Uterus (tissue), 4 donors: ENCODE measurements around the gene TMEM250. TPM values are rescaled to one million over a fixed set of nuclear protein-coding genes. Genes with fewer than 3 reads are reported as not detected.

Experiments
- DNase-seq, 2 donors: peaks; one replicate each; pipeline ENCODE4 v3.0.0-alpha.2; 2019 to 2020
- H3K27ac ChIP-seq, 2 donors: fragments of 200-600 bp; sonication (generic); 1 replicate in 1 of 2; 2 replicates in 1 of 2; pipeline ENCODE4 v1.5.1; 2016 to 2018
- H3K27me3 ChIP-seq, 2 donors: fragments of 200-600 bp; sonication (generic); one replicate each; pipeline ENCODE4 v1.5.1; 2018 to 2019; ENCODE audit warnings: control low read depth in 1 of 2
- H3K36me3 ChIP-seq, 2 donors: fragments of 200-600 bp; sonication (generic); one replicate each; pipeline ENCODE4 v1.5.1; 2019; ENCODE audit warnings: control low read depth in 1 of 2
- H3K4me1 ChIP-seq, 2 donors: fragments of 200-600 bp; sonication (generic); one replicate each; pipeline ENCODE4 v1.5.1; 2018 to 2019; ENCODE audit warnings: control low read depth in 1 of 2
- H3K4me3 ChIP-seq, 2 donors: fragments of 200-600 bp; sonication (generic); 1 replicate in 1 of 2; 2 replicates in 1 of 2; pipeline ENCODE4 v1.5.1; 2018 to 2019; ENCODE audit warnings: mild to moderate bottlenecking in 1 of 2
- H3K9me3 ChIP-seq, 2 donors: fragments of 200-600 bp; sonication (generic); one replicate each; pipeline ENCODE4 v1.5.1; 2019; ENCODE audit warnings: control low read depth in 1 of 2
- CTCF ChIP-seq, 4 experiments: fragments of 200-600 bp in 2 of 4; fragments of 450-650 bp in 2 of 4; sonication (generic) in 2 of 4; IDR thresholded peaks; one replicate each; pipeline ENCODE4 v1.5.1; 2016 to 2019; ENCODE audit warnings: antibody characterized with exemption in 4 of 4, mild to moderate bottlenecking in 2 of 4, moderate library complexity in 1 of 4
- POLR2A ChIP-seq, 2 donors: fragments of 450-650 bp; IDR thresholded peaks; one replicate each; pipeline ENCODE4 v1.6.1; 2016; ENCODE audit warnings: antibody characterized with exemption in 2 of 2, mild to moderate bottlenecking in 1 of 2, moderate library complexity in 1 of 2
- intact Hi-C: fragments of 100-400 bp; cut with DNase I; formaldehyde crosslinking; loops from one replicate; pipeline ENCODE4 v1.15.1; 2023; ENCODE audit warnings: low total_unique reads
- total RNA-seq, 4 donors: library from RNA; depleted of rRNA in 3 of 4; stranded (reverse); fragments of >200 nt in 3 of 4; gene quantifications; one replicate each; pipeline versions ENCODE4 v1.1.0 to v1.2.4, GENCODE V29; 2014 to 2023
- donor health status: DM: yes; HTN: yes; CAD: no.

TMEM250 gene
- total RNA-seq, 4 donors from 2014 or later = 14.7 to 42.0 (median 28.0) TPM

GRCh38 chr9:136116360-136117098 is 2.1 kb downstream of the TMEM250 start:
- no peak overlapping the region for H3K4me3 ChIP-seq
- no peak for DNase-seq
- no peaks in the 10 kb centered on the region for H3K36me3 ChIP-seq
- H3K4me1 ChIP-seq = peaks cover 0 to 11% of the 10 kb centered on the region in 2 donors
- no peaks in the 10 kb centered on the region for H3K9me3 ChIP-seq
- intact Hi-C loops = no loop called here
- no peak overlapping the region for H3K27ac ChIP-seq
- H3K27me3 ChIP-seq = no peaks in the 10 kb centered on the region
- TF ChIP-seq CTCF (IDR thresholded peaks at IDR 0.05) (no peak), POLR2A (IDR thresholded peaks at IDR 0.05) (no peak)

- no peaks in the 10 kb centered on the region for H3K36me3 ChIP-seq
- intact Hi-C loops = no loop called here
- no peak overlapping the region for H3K4me3 ChIP-seq
- no peaks in the 10 kb centered on the region for H3K27me3 ChIP-seq
- TF ChIP-seq POLR2A (IDR thresholded peaks at IDR 0.05) (no peak), CTCF (IDR thresholded peaks at IDR 0.05) (no peak)
- peaks cover 0 to 11% of the 10 kb centered on the region in 2 donors for H3K4me1 ChIP-seq
- H3K9me3 ChIP-seq = no peaks in the 10 kb centered on the region
- no peak for DNase-seq
- no peak overlapping the region for H3K27ac ChIP-seq
Observed at GRCh38 chr9:136115641-136116359, 2.9 kb downstream of the TMEM250 start.

- TF ChIP-seq CTCF (IDR thresholded peaks at IDR 0.05) (no peak), POLR2A (IDR thresholded peaks at IDR 0.05) (no peak)
- intact Hi-C loops = no loop called here
- Histone ChIP-seq H3K9me3 (no peaks in the 10 kb centered on the region), H3K4me1 (peaks cover 0 to 16% of the 10 kb centered on the region in 2 donors), H3K27ac (no peak overlapping the region), H3K27me3 (no peaks in the 10 kb centered on the region), H3K36me3 (no peaks in the 10 kb centered on the region), H3K4me3 (no peak overlapping the region)
- no peak for DNase-seq
Observed at GRCh38 chr9:136115206-136115605, 3.5 kb downstream of the TMEM250 start.

GRCh38 chr9:136114610-136115009 is 4.1 kb downstream of the TMEM250 start:
- no peaks in the 10 kb centered on the region for H3K27me3 ChIP-seq
- TF ChIP-seq CTCF (IDR thresholded peaks at IDR 0.05) (no peak), POLR2A (IDR thresholded peaks at IDR 0.05) (no peak)
- H3K36me3 ChIP-seq = no peaks in the 10 kb centered on the region
- H3K4me3 ChIP-seq = no peak overlapping the region
- no peak for DNase-seq
- H3K27ac ChIP-seq = no peak overlapping the region
- no peaks in the 10 kb centered on the region for H3K9me3 ChIP-seq
- peaks cover 0 to 19% of the 10 kb centered on the region in 2 donors for H3K4me1 ChIP-seq
- intact Hi-C loops = no loop called here

- DNase-seq = no peak
- H3K4me1 ChIP-seq = peaks cover 0 to 19% of the 10 kb centered on the region in 2 donors
- intact Hi-C loops = no loop called here
- no peaks in the 10 kb centered on the region for H3K9me3 ChIP-seq
- no peak overlapping the region for H3K27ac ChIP-seq
- no peaks in the 10 kb centered on the region for H3K27me3 ChIP-seq
- no peaks in the 10 kb centered on the region for H3K36me3 ChIP-seq
- H3K4me3 ChIP-seq = no peak overlapping the region
- TF ChIP-seq POLR2A (IDR thresholded peaks at IDR 0.05) (no peak), CTCF (IDR thresholded peaks at IDR 0.05) (no peak)
Observed at GRCh38 chr9:136112541-136112940, 6.1 kb downstream of the TMEM250 start.
